GM21423 (cell line): ENCODE results near the gene BFSP2.
A peak's percentile ranks its signal among the peaks of the same experiment; 100 is the strongest.

Experiments
- ATAC-seq: cut with Tn5 transposase; IDR thresholded peaks from one replicate; pipeline ENCODE4 v1.9.1; 2021; ENCODE audit warnings: mild to moderate bottlenecking, moderate library complexity; ENCODE audit not compliant: unreplicated experiment

The BFSP2 gene

DNA sequence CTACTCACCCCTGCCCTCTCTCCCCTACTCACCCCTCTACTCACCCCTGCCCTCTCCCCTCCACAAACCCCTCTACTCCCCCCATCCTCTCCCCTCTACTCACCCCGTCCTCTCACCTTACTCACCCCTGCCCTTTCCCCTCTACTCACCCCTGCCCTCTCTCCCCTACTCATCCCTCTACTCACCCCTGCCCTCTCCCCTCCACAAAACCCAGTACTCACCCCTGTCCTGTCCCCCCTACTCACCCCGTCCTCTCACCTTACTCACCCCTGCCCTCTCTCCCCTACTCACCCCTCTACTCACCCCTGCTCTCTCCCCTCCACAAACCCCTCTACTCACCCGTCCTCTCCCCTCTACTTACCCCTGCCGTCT is 14.2 kb downstream of the BFSP2 start:
- ATAC-seq: no peak

DNA sequence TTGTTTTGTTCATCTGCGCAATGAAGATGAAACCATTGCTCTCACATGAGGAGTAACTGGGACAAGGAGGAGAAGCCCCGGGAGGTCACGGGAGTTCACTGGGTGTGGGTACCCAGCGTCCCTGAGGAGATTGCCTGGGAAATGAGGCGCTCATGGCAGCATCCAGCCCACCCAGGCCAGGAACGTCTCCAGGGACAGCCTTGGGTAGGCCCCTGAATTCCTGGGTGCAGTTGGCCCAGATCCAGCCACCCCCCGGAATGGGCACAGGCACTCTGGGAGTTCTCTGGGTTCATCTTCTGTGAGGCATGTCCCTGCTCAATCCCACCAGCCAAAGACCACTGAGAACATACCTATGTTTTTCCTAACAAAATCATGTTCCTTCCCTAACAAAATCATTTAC is 18.5 kb downstream of the BFSP2 start:
- ATAC-seq: no peak

DNA sequence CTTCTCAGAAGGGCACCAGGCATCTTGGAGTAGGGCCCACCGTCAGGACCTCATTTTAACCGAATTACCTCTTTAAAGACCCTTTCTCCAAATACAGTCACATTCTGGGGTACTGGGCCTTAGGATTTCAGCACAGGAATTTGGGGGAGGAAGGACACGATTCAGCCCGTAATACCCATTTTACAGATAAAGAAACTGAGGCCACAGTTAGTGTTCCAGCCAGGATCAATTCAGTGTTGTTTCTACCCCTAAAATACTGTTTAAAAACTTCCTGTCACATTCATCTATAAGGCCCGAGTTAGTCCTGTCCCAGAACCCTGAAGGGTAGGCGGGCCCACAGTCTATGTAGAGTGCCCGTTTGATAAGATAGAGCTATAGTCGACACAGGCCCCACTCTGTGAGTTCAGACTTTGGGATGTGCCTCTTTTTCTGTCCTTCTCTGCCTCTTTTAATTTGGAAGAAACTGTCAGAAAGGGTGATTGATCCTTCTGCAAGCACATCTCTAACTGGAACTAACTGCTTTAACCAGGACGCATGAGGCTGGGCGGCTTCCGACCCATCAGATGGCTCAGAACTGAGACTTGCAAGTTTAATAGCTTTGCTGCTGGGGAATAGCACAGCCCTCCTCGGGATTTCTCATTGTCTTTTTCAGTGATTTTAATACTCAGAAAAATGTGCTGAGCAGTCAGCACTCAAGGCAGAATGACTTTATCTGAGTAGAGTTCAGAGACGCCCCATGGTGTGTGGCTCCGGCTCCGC is 19.5 kb downstream of the BFSP2 start:
- ATAC-seq: no peak

DNA sequence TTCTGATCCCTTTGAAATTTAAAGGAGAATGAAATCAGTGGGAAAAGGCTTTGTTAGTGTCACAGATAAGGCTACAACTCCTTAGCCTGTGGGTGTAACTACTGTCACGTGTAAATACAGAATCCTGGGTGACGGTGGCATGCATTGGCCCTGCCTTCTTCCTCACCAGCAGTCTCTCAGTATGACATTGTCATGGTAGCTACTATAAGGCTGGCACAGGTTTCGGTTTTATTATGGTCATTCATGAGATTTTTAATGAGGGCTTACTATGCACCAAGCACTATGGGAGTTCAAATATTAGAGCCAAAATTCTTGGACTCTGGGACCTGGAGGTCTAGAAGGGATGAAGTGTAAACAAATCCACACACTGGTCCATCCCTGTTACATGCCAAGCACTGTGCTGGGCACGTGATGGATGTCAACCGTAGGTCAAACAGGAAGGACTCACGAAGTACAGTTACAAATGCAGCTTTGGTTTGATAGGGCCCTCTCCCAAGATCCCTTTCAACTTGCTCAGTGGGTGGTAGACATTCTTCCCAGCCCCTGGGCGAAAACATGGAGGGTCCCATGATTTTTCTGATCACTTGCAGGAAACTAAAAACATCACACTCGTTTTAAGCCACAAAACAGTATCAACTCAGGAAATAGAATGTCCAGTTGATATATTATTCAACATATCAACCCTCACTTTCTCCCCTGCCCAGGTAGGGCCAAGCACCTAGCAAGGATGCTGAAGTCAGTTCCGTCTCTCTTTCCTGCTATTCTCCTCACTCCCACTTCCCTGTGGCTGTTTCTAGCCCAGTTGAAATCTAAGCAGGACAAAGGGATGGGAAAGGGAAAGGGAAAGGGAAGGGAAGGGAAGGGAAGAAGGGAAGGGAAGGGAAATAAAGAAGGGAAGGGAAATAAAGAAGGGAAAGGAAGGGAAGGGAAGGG is 25.3 kb downstream of the BFSP2 start:
- ATAC-seq: no peak

DNA sequence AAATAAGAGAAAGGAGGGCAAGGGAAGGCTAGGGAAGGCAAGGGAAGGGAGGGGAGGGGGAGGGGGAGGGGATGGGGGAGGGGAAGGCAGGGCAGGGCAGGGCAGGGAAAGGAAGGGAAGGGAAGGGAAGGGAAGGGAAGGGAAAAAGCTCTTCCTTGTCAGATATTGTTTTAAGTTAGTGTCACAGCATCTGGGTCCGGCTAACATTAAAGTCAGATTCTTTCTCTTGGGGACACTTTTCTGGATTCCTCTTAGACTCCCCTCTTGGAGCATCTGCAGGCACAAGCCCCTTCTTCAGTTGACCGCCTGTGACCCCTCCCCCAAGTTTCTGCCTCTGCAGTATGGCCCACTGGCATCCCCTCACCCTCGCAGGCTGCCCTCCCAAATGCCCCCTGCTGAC is 26.0 kb downstream of the BFSP2 start:
- ATAC-seq: no peak

DNA sequence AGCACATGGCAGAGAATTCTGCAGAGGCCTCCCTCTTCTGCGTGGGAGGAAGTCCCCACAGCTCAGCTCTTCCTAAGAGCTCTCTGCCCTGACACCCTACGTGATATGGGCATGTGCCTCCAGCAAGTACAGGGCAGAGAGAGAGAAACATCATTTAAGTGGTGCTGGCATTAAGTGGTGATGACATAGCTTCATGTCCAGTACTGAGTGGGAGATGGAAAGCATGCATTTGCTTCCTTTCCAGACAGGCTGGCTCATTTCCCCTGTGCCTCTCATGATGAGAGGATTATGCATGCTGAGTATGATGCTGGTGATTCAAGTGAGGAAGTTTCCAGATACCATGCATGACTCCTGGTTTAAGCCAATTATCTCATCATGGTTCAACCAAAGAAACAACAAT is 26.9 kb downstream of the BFSP2 start:
- ATAC-seq: no peak

DNA sequence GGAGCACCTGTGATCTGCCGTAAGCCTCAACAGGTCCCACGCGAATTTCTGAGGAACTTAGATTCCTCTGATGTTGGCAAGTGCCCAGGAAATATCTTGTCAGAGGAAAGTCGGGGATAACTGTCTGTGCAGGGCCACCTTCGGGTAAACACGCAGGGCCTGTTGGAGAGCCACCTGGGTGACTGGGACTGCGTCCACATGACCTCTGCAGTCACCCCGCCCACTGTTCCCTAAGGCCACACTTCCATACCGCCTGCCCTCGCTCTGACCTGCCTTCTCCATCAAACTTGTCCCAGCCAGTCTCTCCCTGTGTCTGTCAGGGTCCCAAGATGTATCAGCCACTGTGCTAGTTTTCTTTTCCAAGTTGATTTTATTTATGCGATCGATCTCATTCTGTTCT is 28.7 kb downstream of the BFSP2 start:
- no peak for ATAC-seq

DNA sequence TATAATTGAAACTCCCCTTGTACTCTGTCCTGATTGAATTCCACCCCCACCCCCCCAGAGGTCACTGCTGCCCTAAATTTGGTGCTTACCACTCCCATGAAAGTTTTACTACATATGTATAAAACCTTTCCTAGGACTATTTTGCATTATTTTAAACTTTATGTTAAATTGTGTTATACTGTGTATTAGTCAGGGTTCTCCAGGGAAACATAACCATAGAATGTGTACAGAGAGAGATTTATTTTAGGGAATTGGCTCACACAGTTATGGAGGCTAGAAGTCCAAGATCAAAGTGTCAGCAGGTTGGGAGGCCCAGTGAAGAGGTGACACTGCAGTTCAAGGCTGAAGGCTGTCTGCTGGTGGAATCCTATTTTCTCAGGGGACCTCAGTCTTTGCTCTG is 29.2 kb downstream of the BFSP2 start:
- no peak for ATAC-seq

DNA sequence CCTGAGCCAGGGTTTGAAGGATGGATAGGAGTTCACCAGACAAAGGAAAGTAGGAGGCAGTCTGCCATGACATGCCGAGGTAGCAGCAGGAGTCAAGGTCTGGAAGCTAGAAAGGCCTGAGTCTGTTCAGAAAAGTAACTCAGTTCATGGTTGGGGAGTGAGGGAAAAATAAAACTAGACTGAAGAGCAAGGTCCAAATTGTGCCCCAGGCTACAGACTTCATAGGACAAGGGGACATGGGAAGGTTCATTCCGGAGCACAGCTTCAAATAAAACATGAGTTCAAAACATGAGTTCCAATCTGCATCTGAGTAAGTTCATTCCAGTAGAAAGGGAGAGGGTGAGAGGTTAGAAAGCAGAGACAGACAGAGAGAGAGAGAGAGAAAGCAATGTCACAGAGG is 39.7 kb downstream of the BFSP2 start:
- no peak for ATAC-seq

DNA sequence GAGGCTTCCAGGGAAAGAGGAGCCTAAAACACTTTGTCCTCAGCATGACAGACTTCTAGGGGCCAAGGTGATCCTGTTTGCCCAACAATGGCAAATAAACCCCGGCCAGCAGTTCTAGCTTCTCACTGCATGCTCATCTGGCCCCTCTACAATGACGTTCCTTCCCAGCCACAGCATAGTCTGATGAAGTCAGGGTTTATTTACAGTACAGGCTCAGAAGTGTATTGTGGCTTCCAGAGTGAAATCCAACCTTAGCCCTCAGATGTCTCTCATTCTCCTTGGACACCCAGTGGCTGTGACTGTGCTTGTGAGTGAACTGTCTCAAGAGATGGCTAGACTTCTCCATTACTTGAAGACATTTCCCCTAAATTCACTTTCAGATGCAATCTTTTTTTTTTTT is 40.8 kb downstream of the BFSP2 start:
- ATAC-seq: no peak

DNA sequence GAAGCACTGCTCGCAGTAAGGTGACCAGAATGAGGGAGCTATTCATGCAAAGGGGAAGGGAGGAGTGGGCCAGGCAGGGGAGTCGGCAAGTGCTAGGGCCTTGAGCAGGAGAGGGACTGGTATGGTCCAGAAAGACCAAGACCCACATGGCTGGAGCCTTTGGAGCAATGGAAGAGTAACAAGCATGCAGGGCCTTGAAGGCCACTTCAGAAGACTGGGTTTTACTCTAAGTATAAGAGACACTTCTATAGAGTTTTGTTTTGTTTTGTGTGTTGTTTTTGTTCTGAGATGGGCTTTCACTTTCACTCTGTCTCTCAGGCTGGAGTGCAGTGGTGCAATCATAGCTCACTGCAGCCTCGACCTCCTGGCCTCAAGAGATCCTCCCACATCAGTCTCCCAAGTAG is 42.0 kb downstream of the BFSP2 start:
- ATAC-seq: peak; percentile 69

DNA sequence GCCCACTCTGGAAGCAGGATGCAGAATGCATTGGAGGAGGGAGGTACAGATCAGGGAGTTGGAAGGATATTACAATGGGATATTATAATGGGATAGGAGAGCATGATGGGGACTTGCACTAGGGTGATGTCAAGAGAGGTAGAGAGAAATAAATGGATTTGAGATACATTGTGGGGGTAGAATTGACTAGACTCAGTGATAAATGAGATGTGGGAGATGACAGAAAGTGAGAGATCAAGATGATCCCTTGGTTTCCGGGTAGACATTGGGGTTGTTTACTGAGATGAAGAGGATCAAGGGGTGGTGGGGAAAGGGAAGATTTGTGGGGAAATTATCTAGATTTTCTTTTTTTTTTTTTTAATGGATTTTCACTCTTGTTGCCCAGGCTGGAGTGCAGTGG is 42.7 kb downstream of the BFSP2 start:
- ATAC-seq: no peak

DNA sequence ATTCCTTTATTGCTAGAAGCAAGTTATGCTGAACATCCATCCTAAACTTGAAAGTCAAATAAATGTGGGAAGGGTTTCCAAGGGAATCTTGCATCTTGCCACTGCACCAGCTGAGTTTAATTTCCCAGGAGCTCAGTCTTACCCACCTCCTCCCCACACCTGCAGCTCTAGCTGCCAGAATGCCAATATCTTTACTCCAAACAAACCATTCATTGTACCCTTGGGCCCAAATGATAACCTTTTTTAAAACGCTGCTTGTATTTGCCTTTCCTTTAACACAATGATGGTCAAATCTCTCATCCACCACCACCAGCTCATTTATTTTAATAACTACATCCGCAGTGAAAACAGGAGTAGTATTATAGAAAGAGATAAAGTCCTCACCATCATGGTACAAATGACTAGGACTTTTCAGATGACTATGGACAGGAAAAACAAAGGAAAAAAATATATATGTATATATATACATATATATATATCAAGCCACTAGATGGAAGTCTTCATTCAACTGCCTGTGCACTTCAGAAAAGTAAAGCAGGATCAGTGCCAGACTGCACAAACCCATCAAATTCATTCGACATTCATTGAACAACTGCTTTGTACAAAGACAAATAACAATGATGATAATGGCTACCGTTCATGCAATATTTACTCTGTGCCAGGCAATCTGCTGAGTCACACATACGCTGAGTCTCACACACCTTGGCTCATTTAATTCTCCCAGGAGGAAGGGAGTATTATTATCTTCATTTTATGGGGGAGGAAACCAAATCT is 44.0 kb downstream of the BFSP2 start:
- no peak for ATAC-seq

DNA sequence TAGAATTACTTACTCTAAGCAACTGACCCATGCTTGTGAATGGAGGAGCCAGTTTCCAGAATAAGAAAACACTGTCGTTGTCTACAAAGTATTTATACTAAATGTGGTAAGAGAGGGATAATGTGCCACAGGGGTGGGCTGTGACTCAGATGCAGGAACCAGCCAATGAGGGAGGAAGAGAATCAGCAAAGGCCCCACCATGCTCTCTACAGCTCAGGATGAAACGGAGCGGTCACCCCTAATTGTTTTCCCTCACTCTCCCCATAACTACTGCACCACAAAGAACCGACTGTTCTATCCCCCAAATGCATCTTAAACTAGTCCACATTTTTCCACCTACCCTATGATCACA is 44.5 kb downstream of the BFSP2 start:
- no peak for ATAC-seq

DNA sequence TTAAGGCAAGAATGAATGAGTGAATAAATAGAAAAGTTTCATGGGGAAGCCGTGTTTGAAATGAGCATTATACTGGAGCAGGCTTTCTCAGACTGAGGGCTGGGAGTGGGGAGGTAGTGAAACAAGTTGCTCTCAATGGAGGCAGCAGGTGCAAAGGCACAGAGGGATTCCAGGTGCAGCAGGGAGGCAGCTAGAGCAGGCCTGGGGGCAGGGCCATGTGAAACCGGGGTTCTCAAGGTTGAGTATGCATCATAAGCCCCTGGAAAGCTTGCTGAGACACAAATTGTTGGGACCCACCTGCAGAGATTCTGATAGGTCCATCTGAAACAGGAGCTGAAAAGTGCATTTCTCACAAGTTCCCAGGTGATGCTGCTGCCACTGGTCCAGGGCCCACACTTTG is 45.3 kb downstream of the BFSP2 start:
- no peak for ATAC-seq

DNA sequence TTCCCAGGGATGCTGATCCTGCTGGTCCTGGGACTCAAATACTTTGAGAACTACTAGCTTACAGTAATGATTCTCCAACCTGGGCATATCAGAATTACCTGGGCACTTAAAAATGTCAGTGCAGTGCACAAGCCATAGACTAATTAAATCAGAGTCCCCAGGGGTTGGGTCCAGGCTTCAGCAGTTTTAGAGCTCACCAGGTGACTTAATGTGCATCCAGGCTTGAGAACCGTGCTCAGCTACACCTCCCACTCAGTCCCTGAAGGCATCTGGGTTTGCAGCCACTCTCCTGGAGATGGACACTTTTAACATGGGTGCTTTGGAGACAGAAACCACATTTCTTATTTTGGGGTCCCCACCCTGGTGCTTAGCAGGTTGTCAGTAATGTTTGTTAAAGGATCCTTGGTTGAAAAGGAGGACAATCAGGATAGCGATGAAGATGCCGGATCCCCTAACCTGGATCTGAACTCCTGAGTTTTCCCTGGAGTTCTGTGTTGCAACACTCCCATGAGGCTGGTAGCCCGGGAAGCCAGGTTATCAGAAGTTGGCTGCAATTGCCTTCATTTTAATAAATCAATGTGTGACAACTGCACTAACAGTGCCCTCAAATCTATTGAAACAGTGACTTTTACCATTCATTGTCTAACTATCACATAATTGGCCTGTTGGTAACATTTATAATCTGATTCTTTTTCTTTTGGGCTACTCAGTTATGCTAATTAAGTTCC is 48.1 kb downstream of the BFSP2 start:
- no peak for ATAC-seq

DNA sequence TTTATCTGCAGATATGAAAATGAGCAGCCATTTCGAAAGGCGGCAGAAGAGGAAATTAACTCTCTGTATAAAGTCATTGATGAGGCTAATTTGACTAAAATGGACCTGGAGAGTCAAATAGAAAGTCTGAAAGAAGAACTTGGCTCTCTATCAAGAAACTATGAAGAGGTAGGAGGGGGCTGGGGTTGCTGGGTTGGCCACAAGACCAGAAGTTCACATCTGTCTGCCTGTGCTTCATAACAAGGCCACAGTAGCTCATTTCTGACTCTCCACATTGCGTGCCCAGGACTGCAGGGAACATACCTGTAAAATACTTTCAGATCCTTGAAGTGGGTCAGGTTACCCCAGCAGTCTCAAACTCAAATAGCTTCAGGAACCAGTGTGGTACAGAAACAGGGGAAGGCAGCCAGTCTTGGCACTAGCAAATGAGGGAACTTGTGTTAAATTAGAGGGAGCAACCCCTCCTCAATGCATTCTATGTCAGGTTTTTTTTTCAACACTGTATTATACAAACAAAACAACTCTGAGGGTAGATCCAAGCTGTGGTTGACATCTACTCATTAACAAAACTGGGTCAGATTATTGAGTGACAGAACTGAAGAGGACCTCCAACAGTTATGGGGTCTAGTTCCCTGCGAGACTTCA is 48.7 kb downstream of the BFSP2 start:
- peak; percentile 89 for ATAC-seq

DNA sequence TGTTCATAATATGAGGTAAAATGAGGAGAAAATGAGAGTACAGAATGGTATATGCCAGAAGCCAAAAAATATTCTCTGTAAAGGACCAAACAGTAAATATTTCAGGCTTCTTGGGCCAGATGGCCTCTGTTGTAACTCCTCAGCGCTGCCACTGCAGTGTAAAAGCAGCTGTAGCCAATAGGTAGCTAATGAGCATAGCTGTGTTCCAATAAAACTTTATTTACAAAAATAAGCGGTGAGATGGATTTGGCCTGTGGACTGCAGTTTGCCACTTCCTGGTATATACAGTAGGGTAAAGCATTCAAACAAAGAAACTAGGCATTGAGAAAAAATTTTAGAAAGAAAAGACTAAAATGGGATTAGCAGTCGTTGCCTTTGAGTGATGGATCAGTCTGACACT is 51.5 kb downstream of the BFSP2 start:
- no peak for ATAC-seq

DNA sequence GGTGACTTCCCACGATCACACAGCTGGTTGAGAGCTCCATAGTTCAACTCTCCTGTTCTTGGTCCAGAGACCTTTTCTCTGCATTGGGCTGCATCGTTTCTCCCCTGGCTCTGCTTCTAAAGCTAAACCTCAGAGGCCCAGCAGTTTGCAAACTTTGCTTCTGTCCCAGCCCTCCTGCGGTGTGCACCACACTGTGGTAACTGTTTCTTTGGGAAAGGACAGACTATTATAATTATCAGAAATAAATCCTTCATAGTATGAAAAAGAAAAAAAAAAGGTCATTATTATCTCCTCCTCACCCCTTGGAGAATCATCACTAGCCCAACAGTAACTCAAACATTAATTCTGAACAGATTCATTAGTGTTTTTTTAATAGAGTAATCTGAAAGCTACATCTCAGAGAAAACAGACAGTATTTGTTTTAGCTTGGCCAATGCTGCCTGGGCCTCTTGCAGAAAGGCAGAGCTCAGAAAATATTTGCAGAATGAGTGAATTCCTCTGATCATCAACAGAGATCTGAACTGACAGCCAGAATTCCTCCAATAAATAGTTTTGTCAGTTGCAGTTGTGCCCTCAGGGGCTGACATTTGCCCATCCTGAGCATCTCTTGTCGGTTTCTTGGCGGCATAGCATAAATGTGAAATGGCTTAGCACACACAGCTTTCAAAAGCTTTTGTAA is 52.9 kb downstream of the BFSP2 start:
- ATAC-seq: no peak

DNA sequence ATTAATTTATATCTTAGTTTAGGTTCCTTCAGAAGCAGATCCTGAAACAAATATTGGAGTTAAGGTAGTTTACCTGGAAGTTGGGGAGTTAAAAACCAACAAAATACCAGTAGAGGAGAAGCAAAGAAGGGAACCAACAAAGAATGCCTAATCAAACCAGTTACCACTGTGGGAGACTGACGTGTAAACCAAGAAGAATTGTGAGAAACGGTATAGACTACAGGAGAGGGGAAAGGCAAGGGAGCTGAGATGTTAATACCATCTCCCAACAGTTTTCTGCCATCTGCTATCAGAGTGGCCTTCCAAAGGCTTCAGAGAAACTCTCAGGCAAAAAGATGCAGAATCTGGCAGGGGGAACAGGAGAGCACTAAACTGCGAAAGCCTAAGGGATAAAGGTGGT is 53.5 kb downstream of the BFSP2 start:
- ATAC-seq: no peak
